HG02852 (cell line): ENCODE measurements around the gene KRCC1.
"Not testable (repeated sequence)": the region's sequence is repeated elsewhere in the genome, so short reads cannot be mapped to it uniquely, and the experiment has no call there.

Experiments used
- ATAC-seq: cut with Tn5 transposase; IDR thresholded peaks from one replicate; pipeline ENCODE4 v1.9.1; 2021; ENCODE audit warnings: mild to moderate bottlenecking, moderate library complexity; ENCODE audit not compliant: unreplicated experiment

KRCC1 gene

GRCh38 chr2:88048541-88048940 is 7.0 kb downstream of the KRCC1 start:
- no peak for ATAC-seq

GRCh38 chr2:88045561-88045960 is 10.0 kb downstream of the KRCC1 start:
- ATAC-seq: not testable (repeated sequence)

- ATAC-seq: no peak
Measured at GRCh38 chr2:88042476-88042875, 13.1 kb downstream of the KRCC1 start.

GRCh38 chr2:88038263-88039105 is 17.1 kb downstream of the KRCC1 start:
- no peak for ATAC-seq

- ATAC-seq: no peak
Measured at GRCh38 chr2:88036606-88037005, 19.0 kb downstream of the KRCC1 start.

GRCh38 chr2:88036182-88036581 is 19.4 kb downstream of the KRCC1 start:
- no peak for ATAC-seq

- no peak for ATAC-seq
Measured at GRCh38 chr2:88032070-88032702, 23.4 kb downstream of the KRCC1 start.

- ATAC-seq: no peak
Measured at GRCh38 chr2:88028931-88029330, 26.7 kb downstream of the KRCC1 start.

- no peak for ATAC-seq
Measured at GRCh38 chr2:88027697-88028389, 27.7 kb downstream of the KRCC1 start.

GRCh38 chr2:88024509-88024908 is 31.1 kb downstream of the KRCC1 start:
- no peak for ATAC-seq

- ATAC-seq: no peak
Measured at GRCh38 chr2:88022669-88022921, 33.0 kb downstream of the KRCC1 start.

- no peak for ATAC-seq
Measured at GRCh38 chr2:88019985-88020384, 35.6 kb downstream of the KRCC1 start.

GRCh38 chr2:88018909-88019308 is 36.7 kb downstream of the KRCC1 start:
- ATAC-seq: no peak

GRCh38 chr2:88018077-88018805 is 37.3 kb downstream of the KRCC1 start:
- not testable (repeated sequence) for ATAC-seq

GRCh38 chr2:88017780-88018038 is 37.9 kb downstream of the KRCC1 start:
- not testable (repeated sequence) for ATAC-seq

- peak; percentile 60 for ATAC-seq
Measured at GRCh38 chr2:88016960-88017779, 38.4 kb downstream of the KRCC1 start.

- ATAC-seq: peak; percentile 86
Measured at GRCh38 chr2:88016086-88016959, 39.3 kb downstream of the KRCC1 start, which contains the start of gene RNU2-63P. TSS of gene RNU2-63P (minus strand) at chr2:88016547.

- ATAC-seq: no peak
Measured at GRCh38 chr2:88011011-88011410, 44.6 kb downstream of the KRCC1 start.

GRCh38 chr2:88010136-88010535 is 45.4 kb downstream of the KRCC1 start:
- ATAC-seq: no peak
